ENCODE results near the gene PA2G4. TPM values are rescaled to one million over a fixed set of nuclear protein-coding genes. Genes with fewer than 3 reads are reported as not detected.

The PA2G4 gene
- total RNA-seq, 2 donors from 2014 or later: 128 to 161 TPM

DNA sequence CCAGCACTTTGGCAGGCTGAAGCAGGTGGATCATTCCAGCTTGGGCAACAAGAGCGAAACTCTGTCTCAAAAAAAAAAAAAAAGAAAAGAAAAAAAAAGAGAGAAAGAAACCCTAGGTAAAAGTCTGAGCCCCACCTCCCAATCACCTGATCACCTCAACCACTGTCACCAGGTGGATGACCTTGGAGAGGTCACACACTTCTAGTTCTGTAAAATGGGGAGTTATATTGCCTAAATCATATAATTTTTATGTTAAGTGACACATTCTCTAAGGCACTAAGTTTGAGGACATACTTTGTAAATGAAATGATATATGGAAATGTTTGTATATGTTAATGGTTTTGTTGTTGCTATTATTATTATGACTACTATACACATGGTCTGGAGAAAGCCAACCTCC, 25.9 kb upstream of the PA2G4 start:
- TF ChIP-seq, protein P1, sequence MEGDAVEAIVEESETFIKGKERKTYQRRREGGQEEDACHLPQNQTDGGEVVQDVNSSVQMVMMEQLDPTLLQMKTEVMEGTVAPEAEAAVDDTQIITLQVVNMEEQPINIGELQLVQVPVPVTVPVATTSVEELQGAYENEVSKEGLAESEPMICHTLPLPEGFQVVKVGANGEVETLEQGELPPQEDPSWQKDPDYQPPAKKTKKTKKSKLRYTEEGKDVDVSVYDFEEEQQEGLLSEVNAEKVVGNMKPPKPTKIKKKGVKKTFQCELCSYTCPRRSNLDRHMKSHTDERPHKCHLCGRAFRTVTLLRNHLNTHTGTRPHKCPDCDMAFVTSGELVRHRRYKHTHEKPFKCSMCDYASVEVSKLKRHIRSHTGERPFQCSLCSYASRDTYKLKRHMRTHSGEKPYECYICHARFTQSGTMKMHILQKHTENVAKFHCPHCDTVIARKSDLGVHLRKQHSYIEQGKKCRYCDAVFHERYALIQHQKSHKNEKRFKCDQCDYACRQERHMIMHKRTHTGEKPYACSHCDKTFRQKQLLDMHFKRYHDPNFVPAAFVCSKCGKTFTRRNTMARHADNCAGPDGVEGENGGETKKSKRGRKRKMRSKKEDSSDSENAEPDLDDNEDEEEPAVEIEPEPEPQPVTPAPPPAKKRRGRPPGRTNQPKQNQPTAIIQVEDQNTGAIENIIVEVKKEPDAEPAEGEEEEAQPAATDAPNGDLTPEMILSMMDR (conservative IDR thresholded peaks at IDR 0.05): no peak
- no peaks in the 10 kb centered on the region for H3K27me3 Mint-ChIP-seq (ENCODE audit: insufficient read depth)
- peak overlapping the region; percentile 95 for H3K27ac Mint-ChIP-seq
- DNase-seq: no peak
- H3K9me3 ChIP-seq (ENCODE audit: control insufficient read depth, low read length): no peaks in the 10 kb centered on the region
- H3K27me3 ChIP-seq (ENCODE audit: control insufficient read depth, insufficient read depth, low read length, poor library complexity, severe bottlenecking): no peaks in the 10 kb centered on the region
- H3K27ac ChIP-seq (ENCODE audit: low read depth, low read length): no peak overlapping the region
- H3K4me1 ChIP-seq (ENCODE audit: control insufficient read depth, insufficient read depth, low read length): no peaks in the 10 kb centered on the region
- no peaks in the 10 kb centered on the region for H3K36me3 ChIP-seq (ENCODE audit: control insufficient read depth, insufficient read depth, low read length)
- no peak overlapping the region for H3K9ac ChIP-seq (ENCODE audit: extremely low read depth, low read length, poor library complexity, severe bottlenecking)
- peaks cover 16% of the 10 kb centered on the region for H3K4me1 Mint-ChIP-seq
- H3K4me3 ChIP-seq (ENCODE audit: low read length): peak overlapping the region; percentile 95
- no peaks in the 10 kb centered on the region for H3K36me3 Mint-ChIP-seq (ENCODE audit: low read depth)
- peak overlapping the region; percentile 81 for H3K4me3 Mint-ChIP-seq
- WGBS, 2 experiments (ENCODE audit: insufficient coverage in 1 of 2, insufficient read length in 1 of 2): 100% methylated on average over 1 of the region's 1 CpG; no CpG with 5 or more reads in 1 of the 2 experiments
- H3K9me3 Mint-ChIP-seq: peaks cover 7% of the 10 kb centered on the region

DNA sequence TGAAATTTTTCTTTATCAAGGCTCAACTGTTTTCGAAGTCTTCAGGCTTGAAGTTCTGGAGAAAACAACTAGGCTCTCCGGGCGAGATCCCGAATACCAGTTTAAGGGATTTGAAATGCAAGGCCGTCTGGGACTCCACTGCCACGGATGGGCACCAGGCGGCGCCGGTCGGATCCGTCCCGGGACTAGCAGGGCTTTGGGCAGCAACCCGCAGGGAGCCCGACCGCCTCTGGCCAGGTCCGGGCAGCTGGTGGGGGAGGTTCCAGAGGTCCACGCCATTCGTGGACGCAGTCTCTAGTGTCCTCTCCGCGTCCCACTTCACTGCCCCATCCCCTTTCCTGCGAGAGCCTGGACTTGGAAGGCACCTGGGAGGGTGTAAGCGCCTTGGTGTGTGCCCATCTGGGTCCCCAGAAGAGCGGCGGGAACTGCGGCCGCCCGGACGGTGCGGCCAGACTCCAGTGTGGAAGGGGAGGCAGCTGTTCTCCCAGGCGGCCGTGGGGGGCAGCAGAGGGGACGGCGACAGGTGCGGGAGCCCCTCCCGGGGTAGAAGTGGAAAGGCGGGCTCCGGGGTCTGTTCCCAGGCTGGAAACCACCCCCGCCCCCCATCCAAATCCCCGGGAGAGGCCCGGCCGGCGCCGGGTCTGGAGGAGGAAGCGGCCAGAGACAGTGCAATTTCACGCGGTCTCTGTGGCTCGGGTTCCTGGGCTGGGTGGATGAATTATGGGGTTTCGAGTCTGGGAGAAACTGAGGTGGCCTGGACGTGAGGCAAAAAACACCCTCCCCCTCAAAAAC, 25.2 kb upstream of the PA2G4 start:
- H3K36me3 Mint-ChIP-seq (ENCODE audit: low read depth): peaks cover 6% of the 10 kb centered on the region
- Histone ChIP-seq H3K36me3 (ENCODE audit: control insufficient read depth, insufficient read depth, low read length) (peaks cover 3% of the 10 kb centered on the region), H3K27me3 (ENCODE audit: control insufficient read depth, insufficient read depth, low read length, poor library complexity, severe bottlenecking) (no peaks in the 10 kb centered on the region), H3K9ac (ENCODE audit: extremely low read depth, low read length, poor library complexity, severe bottlenecking) (peak overlapping the region; percentile 72), H3K27ac (ENCODE audit: low read depth, low read length) (peak overlapping the region; percentile 63), H3K9me3 (ENCODE audit: control insufficient read depth, low read length) (no peaks in the 10 kb centered on the region), H3K4me3 (ENCODE audit: low read length) (peak overlapping the region; percentile 95), H3K4me1 (ENCODE audit: control insufficient read depth, insufficient read depth, low read length) (no peaks in the 10 kb centered on the region)
- WGBS, 2 experiments (ENCODE audit: insufficient coverage in 1 of 2, insufficient read length in 1 of 2): 2 to 3% methylated on average over 26 to 48 of the region's 50 CpGs
- TF ChIP-seq, protein P1 (conservative IDR thresholded peaks at IDR 0.05): peak; percentile 85
- H3K27me3 Mint-ChIP-seq (ENCODE audit: insufficient read depth): no peaks in the 10 kb centered on the region
- peak overlapping the region; percentile 81 for H3K4me3 Mint-ChIP-seq
- DNase-seq: peak; percentile 100
- H3K9me3 Mint-ChIP-seq: peaks cover 7% of the 10 kb centered on the region
- peak overlapping the region; percentile 95 for H3K27ac Mint-ChIP-seq
- H3K4me1 Mint-ChIP-seq: peaks cover 16% of the 10 kb centered on the region

DNA sequence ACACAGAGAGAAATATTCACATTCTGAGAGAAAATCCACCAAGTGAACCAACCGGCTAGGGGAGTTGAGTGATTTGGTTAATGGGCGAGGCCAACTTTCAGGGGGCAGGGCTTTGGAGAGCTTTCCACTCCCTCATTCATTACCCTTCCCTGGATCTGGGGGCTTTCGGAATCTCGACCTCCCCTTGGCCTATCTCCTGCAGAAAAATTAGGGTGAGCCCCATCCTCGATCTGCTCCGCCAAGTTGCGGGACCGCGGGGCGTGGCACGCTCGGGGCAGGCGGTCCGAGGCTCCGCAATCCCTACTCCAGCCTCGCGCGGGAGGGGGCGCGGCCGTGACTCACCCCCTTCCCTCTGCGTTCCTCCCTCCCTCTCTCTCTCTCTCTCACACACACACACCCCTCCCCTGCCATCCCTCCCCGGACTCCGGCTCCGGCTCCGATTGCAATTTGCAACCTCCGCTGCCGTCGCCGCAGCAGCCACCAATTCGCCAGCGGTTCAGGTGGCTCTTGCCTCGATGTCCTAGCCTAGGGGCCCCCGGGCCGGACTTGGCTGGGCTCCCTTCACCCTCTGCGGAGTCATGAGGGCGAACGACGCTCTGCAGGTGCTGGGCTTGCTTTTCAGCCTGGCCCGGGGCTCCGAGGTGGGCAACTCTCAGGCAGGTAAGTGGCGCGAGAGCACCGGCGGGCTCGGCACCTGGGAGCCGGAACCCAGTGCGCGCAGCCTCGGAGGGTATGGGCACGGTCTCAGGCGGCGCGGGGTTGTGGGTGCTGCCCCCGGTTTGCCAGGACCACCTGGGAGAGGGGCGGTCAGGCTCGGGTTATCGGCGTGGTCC, 24.4 kb upstream of the PA2G4 start, which contains the start of gene ERBB3:
ERBB3 (plus strand) TSS at position 443 of the 833 bp plus-strand sequence; CDS start at position 579, 136 bp downstream.
- WGBS, 2 experiments (ENCODE audit: insufficient coverage in 1 of 2, insufficient read length in 1 of 2): 0 to 1% methylated on average over 40 to 59 of the region's 59 CpGs
- H3K27ac ChIP-seq (ENCODE audit: low read depth, low read length): peak within 1 kb of the TSS; percentile 63
- peaks cover 5% of the 10 kb centered on the region for H3K36me3 ChIP-seq (ENCODE audit: control insufficient read depth, insufficient read depth, low read length)
- H3K4me1 ChIP-seq (ENCODE audit: control insufficient read depth, insufficient read depth, low read length): no peaks in the 10 kb centered on the region
- H3K9me3 Mint-ChIP-seq: peaks cover 7% of the 10 kb centered on the region
- H3K9ac ChIP-seq (ENCODE audit: extremely low read depth, low read length, poor library complexity, severe bottlenecking): peak within 1 kb of the TSS; percentile 72
- H3K27me3 ChIP-seq (ENCODE audit: control insufficient read depth, insufficient read depth, low read length, poor library complexity, severe bottlenecking): no peaks in the 10 kb centered on the region
- H3K9me3 ChIP-seq (ENCODE audit: control insufficient read depth, low read length): no peaks in the 10 kb centered on the region
- TF ChIP-seq, protein P1 (conservative IDR thresholded peaks at IDR 0.05): no peak
- DNase-seq: peak; percentile 96
- H3K27me3 Mint-ChIP-seq (ENCODE audit: insufficient read depth): no peaks in the 10 kb centered on the region
- peak within 1 kb of the TSS; percentile 95 for H3K27ac Mint-ChIP-seq
- H3K4me1 Mint-ChIP-seq: peaks cover 16% of the 10 kb centered on the region
- H3K36me3 Mint-ChIP-seq (ENCODE audit: low read depth): peaks cover 11% of the 10 kb centered on the region
- H3K4me3 Mint-ChIP-seq: peak within 1 kb of the TSS; percentile 81
- peak within 1 kb of the TSS; percentile 95 for H3K4me3 ChIP-seq (ENCODE audit: low read length)
